Skin of body (tissue), 2 donors: ENCODE data around the gene KCNMA1. TPM values are rescaled to one million over a fixed set of nuclear protein-coding genes. Genes with fewer than 3 reads are reported as not detected.

Experiments
- DNase-seq: peaks from one replicate; lab custom pipeline; 2025; lab: John Stamatoyannopoulos, UW
- total RNA-seq: library from RNA; depleted of rRNA; stranded (reverse); fragments of >200 nt; gene quantifications from one replicate; pipeline ENCODE4 v1.2.3, GENCODE V29; 2014

The KCNMA1 gene
- total RNA-seq, 1 donor from 2014 or later, result 11.7 TPM

DNA sequence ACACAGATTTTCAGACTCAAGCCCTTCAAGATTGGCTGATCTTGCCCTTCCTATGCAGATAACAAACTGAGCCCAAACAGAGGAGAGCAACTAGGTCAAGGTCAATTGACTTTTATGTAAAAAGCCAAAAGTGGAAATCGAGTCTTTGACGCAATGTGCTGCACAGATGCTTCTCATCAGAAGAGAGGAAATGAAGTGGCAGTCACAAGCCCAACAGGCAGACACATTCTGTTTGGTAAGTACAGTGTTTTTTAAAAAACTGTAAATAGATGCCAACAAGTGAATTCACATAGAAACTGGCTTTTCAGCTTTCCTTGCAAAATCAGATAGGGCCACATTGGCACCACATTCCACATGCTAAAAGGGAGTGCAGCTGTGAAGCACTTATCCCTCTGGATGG is 606.6 kb downstream of the KCNMA1 start:
- DNase-seq, result no peak

DNA sequence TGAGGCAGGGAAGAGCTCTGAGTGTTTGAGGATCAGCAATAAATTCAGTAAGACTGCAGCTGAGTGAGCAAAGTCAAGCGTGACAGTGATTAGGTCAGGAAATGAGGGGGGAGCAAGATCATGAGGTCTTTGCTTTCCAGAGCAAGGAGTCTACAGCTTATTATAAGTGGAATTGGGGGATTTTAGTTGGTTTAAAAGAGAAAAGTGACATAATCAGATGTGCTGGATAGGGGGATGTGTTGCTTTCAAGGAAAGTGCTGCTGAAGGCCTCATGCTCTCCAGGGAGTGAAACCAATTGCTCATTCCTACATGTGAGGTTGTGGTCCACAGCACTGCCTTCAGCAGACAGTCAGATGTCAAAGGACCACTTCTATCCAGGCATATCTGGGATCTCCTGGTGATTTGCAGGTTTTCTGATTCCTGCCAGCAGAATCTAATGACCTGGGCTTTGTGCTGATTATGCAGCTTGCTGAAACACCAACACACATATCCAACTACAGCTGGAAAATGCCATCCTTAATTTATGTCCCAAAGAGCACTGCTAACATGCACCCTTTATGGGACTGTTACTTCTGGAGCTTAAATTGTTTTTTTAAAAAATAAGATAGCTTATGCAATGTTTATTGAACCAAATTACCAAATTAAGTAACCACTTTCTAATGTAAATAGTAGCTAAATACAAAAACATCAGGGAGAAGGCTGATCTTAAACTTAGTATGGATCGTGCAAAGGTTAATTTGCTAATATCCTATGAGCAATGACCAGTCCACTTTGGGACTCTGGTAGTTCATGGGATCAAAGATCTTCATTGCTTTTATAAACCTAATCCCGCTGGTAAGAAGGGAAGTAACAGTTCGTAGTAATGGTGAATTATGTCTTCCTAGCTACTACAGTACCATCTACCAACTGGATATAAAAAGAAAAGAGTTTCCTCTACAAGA is 607.6 kb downstream of the KCNMA1 start:
- no peak for DNase-seq

- no peak for DNase-seq
These were observed 609.6 kb downstream of the KCNMA1 start for GRCh38 chr10:77028042-77028441.

- DNase-seq, result no peak
These were observed 610.0 kb downstream of the KCNMA1 start for GRCh38 chr10:77027576-77027975.

DNA sequence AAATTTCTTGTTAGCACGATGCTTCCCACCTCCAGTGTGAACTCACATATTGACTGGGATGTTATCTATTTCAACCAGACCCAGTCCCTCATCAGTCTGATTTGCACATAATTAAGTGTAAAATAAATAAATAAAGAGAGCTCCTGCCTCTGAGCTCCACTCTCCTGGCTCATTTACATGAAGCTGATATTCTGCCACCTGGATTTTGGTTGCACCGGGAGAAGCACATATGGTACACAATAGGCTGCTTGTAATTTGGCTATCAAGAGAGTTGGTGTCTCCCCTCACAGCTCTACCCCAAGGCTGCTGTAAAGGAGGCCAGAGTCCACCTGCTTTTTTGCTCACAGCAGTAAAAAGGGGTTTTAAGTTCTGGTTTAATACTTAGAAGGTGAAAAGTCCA is 610.5 kb downstream of the KCNMA1 start:
- no peak for DNase-seq

- no peak for DNase-seq
These were observed 611.5 kb downstream of the KCNMA1 start for GRCh38 chr10:77026148-77026547.

GRCh38 chr10:77024461-77024860 is 613.1 kb downstream of the KCNMA1 start:
- no peak for DNase-seq

DNA sequence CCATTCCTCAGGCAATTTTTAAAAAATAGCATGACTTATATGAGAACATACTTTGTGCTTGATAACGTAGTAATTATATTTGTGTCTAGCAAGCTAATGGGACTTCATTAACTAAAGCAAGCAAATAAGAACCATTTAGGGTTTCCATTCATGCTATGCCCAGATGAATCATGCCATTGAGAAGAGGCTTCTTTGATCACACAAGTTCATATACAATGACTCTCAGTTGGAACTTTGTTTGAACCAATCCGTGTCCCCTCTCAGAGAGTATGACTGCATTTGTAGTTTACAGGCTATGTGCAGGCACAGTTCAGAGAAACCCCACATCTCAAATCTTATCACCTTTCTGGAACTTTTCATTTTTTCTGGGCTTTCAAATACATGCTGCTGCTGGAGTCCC is 614.2 kb downstream of the KCNMA1 start:
- DNase-seq, result no peak

GRCh38 chr10:77022671-77023070 is 614.9 kb downstream of the KCNMA1 start:
- no peak for DNase-seq

GRCh38 chr10:77021966-77022490 is 615.6 kb downstream of the KCNMA1 start:
- no peak for DNase-seq

DNA sequence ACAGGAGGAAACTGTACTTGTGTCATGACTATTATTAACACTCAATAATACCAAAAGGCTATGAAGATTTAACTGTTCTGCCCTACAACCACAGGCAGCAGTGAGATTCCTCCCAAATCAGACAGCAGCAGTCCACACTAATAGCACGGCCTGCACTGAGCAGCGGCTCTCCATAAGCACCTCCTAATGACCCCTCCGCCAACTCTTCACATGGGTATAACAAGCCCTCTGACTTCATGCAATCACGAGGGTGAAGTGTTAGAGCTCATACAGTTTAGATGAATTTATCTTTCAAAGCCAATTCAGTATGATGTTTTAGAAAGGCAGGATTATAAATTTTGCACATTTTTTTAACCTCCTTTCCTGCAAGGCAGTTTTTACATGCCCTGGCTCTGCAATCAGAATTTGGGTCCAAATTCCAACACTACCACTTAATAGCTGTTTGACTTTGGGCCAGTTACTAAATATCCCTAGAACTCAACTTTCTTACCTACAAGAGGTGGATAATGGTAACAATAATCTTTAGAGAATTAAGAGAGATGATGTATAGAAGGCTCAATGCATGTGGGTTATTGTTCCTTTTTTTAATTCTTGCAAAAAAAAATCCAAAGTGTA is 617.1 kb downstream of the KCNMA1 start:
- no peak for DNase-seq

DNA sequence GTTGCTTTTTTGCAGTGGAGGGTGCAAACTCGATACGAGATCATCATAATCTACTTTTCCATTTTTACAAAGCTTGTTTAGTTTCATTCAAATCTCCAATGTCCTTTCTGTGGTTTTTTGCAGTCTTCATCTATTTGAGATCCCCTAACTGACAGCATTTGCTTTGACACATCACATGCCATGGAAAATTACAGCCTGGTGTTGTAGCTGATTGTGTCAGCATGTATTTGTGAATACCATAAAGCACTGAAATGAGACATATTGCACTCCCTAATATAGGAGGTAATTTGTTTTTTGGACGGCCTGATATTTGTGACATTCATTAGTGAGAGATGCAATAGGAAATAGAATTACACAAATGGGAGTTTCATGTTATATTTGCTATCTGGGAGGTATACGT is 620.8 kb downstream of the KCNMA1 start:
- DNase-seq, result peak; percentile 46

GRCh38 chr10:77016278-77016815 is 621.3 kb downstream of the KCNMA1 start:
- DNase-seq, result no peak

DNA sequence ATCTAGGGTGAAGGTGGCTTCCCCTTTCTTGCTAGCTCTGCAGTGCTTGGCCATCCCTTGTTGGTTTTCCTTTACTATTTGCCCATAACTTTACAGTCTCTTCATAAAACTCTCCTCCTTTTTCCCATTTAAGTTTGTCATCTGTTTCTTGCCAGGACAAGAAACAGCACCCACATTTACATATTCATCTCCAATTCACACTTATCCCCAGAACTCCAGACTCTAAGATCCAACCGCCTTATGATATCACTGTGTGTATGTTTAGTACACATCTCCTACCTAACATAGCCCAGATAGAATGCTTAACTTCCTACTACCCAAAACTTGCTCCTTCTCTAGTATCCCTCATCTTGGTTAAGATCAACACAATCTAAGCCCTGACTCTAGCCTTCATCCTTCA is 622.2 kb downstream of the KCNMA1 start:
- DNase-seq, result no peak

DNA sequence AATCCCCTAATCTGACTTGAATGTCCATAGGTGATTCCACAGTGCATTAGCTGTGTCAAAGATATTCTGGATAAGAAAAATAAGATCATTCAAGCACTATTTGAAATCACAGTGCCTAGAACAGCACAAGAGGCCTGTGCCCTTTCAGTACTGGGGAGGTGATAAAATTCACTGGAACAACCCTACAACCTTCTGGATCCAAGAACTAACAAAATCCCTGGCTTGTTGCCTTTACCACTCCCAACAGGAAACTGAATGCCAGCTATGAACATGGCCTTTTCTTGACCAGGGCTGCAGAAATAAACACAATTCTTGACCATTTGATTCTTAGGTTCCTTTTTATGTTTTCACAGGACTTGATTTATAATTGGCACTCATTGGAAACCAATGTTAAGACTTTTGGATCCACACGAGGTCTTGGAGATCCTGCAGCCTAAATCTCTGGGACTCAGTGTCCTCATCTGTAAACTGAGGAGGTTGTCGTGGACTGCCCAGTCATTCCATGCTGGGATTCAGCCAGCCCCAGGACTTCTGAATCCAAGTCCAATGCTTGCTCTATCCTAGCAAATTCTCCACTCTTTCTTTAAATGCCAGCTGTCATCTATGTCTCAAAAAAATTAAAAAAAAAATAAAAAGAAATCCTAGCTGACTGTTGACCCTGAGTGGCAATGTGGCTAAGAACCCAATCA is 624.7 kb downstream of the KCNMA1 start:
- DNase-seq, result no peak

- peak; percentile 94 for DNase-seq
These were observed 625.5 kb downstream of the KCNMA1 start for GRCh38 chr10:77011874-77012811.

- no peak for DNase-seq
These were observed 627.2 kb downstream of the KCNMA1 start for GRCh38 chr10:77010430-77010829.

DNA sequence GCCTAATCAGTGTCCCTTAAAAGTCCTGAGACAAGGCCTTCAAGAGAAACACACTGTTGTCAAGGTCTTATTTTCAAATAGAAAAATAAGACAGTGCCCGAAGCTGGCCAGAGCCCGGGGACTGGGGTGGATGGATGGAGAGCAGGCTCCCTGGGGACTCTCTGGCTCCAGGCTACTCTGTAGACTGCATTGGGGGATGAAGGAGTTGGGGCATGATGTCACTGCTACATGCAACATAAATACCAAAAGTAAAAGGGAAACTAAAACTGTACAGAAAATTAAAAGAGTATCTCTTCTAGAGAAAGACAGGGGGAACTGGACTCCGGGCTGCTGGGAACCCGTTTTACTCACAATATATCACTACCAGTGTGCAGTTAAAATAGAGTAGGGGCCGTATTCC is 629.8 kb downstream of the KCNMA1 start:
- DNase-seq, result no peak

DNA sequence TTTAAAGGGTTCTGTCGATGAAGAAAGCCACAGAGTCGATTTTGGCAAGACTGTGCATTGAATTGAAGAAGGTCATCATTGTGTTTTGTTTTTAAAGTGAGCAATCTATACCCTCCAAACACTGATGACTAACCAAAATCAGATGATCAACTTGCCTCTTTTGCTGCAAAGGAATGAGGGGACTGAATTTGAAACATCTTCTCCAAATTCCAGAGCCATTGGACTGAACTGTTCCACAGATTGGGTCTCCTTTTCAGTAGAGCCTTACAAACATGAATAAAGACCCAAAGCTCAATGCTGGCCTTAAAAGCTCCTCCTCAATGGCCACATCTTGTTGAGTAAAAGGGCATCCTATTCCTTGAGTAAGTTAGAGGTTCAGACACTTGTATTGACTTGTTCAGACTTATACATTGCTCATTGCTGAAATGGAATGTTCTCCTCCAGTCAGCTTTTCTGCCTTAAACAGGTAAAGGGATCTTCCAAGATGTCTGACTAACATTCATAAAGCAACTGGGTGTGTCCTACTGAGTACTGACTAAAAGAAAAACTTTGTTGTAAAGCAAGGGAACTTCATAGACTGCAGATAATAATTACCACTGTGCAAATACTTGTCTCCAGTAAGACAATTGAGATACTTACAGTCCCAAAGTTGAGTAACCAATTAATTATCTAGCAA is 630.6 kb downstream of the KCNMA1 start:
- DNase-seq, result no peak

GRCh38 chr10:77005871-77006270 is 631.7 kb downstream of the KCNMA1 start:
- DNase-seq, result no peak
